HG02884 (cell line): Measurements from ENCODE around the gene CCDC57.
"Not testable (repeated sequence)": the region's sequence is repeated elsewhere in the genome, so short reads cannot be mapped to it uniquely, and the experiment has no call there.

Experiments used
- ATAC-seq: cut with Tn5 transposase; IDR thresholded peaks from one replicate; pipeline ENCODE4 v1.9.1; 2021; ENCODE audit warnings: mild to moderate bottlenecking, moderate library complexity; ENCODE audit not compliant: unreplicated experiment

CCDC57 gene

DNA sequence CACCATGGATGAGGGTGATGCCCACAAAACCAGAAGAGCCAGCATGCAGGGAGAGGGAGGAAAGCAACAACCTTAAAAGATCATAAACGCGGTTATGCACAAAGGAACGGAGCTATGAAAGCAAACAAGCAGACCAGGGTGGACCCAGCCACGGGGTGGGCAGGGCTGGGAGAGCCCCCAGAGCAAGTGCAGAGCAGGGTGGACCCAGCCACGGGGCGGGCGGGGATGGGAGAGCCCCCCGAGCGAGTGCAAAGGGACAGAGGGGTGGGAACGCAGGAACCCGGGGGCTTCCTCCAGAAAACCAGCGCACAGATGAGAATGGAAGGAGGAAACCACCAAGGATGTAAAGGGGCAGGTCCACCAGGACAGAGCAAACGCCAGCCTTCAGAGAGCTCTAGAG lies 33.2 kb downstream of the CCDC57 start:
- ATAC-seq = no peak

DNA sequence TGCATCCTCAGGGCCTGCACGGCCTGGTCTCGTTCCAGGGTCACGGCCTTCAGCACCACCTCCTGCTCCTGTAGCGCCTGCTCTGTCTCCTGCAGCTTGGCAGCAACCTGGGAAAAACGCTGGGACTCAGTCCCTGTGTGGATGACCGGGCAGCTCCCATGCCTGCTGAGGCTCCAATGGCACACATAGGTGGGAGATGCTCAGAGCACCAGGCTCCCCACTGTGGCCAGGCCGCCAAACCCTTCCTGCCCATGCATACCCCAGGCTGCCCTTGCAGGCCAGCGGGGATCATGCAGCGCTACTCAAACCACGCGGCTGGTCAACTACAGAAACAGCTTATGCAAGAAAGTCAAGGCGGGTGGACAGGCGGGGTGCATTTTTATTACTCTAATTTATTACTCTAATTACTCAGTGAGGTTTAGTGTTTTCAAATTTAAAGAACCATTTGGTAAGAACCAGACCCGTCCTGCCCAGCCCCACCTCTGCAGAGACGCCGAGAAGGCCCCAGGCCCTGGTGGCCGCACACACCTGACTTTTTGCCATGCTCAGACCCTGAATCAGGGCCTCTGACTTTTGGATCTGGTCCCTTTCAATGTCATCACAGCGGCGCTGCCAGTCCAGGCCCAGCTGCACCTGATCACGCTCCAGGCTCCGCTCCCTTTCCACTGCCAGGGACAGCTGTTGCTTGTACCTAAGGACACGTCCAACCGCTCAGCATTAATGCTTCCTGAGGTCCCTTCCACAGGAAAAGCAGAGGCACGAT lies 34.0 kb downstream of the CCDC57 start:
- ATAC-seq = no peak

DNA sequence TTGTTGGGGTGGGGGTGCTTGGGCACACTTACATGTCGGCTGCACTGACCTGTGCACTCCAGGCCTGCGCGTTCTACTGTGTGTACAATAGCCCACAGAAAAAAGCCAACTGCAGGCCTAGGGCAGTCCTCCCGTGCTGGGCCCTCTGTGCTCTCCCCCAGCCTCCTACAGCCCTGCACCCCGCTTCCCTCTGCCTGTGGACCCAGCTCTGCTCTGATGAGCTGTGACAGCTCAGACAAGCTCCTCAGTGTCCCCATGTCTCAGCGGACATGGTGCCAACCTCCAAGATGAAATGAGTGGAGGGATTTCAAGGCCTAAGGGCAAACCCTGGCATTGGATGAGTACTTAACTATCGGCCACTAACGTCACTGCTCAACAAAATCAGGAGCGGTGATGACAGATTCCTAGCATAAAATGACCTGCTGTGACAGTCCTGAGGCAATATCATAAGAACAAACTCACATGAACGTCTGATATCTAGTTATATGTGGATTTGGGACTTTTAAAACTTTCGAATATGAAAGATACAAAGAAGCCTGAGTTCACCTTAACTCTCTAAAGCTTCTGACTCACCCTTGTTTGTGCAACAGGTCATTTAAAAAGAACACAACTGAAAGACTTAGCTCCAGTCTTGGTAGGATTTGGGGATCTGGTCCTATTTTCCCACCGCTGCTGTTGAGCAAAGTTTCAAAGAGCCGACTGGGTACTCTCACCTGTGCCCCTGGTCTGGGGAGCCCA lies 34.7 kb downstream of the CCDC57 start:
- no peak for ATAC-seq

DNA sequence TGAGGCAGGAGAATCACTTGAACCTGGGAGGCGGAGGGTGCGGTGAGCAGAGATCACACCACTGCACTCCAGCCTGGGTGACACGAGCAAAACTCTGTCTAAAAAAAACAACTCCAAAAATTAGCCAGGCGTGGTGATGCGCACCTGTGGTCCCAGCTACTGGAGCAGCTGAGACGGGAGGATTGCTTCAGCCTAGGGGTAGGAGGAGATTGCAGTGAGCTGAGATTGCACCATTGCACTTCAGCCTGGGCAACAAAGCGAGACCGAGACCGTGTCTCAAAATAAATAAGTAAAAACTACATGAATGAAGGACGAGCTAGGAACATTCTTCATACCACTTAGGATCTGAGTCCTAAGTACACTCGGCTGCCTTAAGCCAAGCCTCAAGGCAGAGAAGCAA lies 35.4 kb downstream of the CCDC57 start:
- ATAC-seq = no peak

DNA sequence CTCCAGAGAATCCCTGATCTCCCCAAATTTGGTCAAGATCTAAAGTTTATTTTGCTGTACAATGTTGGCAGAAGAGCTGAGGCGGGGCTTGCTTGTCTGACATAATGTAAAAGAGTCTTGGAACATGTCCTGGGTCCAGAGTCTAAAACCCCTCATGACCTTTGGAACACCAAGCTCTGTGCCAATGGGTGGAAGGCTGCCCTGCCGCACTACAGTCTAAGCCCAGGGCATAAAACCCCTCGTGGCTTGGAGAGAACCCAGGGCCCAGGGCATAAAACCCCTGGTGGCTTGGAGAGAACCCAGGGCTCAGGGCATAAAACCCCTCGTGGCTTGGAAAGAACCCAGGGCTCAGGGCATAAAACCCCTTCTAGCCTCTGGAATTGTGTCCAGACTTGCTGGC lies 36.7 kb downstream of the CCDC57 start:
- ATAC-seq = no peak

DNA sequence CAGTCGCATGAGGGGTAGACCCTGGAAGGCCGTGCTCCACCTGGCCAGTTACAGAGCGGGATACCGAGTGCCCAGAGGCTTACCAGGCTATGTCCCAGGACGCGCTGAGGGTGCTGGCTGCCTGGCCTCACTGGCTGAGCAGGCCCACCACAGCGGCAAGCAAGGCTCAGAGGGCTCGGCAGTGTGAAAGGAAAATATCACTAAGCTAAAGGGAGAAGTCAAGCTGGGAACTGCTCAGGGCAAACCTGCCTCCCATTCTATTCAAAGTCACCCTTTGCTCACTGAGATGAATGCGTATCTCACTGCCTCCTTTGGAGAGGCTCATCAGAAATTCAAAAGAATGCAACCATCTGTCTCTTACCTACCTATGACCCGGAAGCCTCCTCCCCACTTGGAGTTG lies 37.4 kb downstream of the CCDC57 start:
- ATAC-seq = no peak

DNA sequence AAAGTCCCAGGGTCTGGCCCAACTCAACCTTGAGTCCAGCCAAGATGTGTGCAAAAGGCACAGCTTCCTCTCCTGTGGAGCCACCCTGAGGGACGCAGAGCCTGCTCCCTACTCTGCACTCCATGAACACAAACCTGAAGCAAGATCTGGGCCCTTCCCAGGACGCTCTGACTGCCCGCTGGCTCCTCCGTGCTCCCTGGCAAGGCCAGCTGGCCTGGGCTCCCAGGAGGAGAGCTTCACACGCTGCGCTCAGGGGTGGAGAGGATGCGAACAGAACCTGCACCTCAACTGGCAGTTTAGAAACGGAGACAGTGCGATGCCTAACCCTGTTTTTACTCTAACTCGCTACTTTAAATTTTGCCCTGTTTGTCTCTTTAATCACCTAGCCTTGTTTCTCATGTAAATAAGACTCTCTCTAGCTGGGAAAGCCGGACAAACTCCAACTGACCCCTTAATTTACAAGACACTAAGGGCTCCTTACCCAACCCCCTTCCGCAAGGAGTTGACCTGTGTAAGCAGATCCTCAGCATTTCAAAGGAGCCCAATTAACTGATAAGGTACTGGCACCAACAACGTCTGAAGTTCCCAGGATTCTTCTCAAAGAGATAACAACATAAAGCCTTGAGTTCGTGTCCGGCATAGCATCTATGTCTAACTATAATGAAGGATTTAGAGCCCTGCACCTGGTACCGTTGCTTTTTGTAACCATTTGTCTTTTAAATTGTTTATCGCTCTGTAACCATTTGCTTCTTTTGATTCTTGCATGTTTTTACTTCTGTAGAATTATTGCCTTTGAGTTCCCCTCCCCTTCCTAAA lies 38.4 kb downstream of the CCDC57 start:
- not testable (repeated sequence) for ATAC-seq

DNA sequence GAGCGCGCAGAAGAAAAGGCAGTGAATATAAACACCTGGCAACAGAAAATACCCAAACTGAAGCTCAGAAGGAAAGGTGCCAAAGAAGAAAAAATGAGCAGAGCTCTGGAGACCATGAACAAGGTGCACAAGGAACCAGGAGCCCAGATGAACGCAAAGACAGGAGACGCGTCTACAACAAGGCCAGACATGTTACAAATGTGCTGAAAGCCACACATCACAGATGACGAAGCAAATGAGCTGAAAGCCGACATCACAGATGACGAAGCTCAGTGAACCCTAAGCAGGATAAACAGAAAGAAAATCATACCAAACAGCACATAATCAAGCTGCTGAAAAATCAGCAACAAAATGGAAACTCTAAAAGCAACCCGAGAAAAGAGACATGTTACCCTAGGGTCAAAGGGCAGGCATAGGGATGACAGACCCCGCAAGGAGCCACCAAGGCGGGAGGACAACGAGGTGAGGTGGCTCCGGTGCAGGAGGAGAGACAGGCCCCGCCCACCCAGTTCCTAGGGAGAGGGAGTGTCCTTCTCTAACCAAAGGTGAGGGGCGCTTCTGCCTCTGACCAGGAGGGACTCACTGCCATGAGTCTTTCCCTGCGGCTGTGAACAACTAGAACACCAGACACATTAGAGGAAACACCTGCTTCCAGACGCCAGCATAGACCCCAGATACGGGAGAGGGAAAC lies 39.1 kb downstream of the CCDC57 start:
- ATAC-seq = no peak

DNA sequence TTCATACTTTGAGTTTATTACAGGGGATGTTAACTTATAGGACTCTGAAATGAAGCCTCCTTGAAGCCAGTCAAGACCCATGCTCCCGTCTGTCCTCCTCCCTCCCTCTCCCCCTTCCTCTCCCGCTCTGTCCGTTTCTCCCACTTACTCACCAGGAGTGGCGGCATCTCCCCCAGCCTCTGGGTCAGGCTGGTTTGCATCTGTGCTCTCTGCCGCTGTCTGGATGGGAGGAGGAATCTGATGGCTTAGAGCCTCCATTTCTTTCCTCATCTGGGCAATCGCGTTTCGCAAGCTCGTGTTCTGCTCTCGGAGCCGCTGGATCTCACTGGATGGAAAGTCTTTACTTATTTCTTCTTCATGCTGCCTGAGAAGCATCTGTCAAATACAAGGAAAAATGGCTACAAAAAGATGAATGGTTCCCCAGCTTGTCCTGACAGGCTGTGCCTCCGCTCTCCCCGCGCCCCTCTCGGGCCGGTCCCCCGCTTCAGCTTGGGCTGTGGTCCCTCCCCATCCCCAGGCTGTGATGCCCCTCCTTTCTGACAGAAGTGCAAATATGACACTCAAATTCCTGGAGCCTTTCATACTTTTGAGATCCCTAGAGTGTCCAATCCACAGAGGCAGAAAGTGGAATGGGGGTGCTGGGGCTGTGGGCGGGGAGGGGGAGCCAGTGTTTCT lies 40.0 kb downstream of the CCDC57 start:
- no peak for ATAC-seq

DNA sequence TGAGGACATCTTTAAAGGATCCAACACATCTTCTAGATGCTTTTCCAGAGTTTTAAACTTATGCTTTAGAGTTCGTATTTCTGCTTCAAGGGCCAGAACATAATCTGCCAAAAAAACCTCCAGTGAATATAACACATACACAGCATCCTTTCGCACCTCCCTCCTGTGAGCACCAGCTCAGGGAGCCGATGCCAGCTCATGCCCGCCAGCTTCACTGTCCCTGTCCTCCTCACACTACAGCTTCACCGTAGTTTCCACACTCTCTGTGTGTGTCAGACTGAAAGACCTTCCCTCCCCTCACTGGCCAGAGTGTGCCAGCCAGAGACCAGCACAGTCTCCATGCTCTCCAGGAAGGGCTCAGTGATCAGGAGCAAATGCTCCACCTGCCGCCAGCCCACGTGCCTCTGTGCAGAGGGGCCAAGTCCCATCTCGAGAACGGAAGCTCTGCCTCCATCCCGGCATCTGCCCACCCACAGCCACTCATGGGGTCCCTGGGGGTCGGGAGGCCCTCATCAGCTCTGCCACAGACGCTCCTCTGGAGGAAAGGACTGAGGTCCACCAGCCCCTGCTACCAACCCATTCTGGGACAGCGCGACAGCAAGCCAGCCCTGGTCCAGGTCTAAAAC lies 40.8 kb downstream of the CCDC57 start:
- no peak for ATAC-seq

DNA sequence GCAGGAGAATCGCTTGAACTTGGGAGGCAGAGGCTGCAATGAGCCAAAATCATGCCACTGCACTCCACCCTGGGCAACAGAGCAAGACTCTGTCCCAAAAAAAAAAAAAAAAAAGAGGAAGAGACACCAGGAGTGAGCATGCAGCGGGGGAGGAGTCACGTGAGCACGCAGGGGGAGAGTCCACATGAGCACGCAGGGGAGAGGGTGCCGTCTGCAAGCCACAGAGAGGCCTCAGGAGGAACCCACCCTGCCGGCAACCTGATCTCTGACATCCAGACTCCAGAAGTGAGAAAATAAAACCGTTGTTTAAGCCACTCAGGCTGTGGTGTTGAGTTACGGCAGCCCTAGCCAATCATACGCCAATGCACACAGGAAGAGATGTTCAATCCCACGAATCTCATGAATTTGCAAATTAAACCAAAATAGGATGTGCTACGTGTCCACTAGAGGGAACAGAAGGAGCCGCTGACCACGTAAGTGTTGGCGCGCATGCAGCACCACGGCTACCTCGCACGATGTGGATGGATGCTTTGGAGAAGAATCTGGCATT lies 42.2 kb downstream of the CCDC57 start:
- no peak for ATAC-seq

DNA sequence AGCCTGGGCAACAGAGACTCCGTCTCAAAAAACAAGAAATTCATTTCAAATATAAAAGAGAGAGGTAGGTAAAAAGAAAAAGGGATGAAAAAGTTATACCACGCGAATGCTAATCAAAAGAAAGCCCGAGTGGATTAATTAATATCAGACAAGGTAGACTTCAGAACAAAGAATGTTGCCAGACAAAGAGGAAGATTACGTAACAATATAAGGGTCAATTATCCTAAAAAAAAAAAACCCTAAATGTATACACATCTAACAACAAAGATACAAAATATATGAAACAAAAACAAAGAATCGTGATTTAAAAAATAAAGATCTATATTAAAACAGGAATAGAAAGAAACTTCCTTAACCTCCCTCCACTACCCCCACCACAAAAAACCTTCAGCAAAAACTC lies 44.1 kb downstream of the CCDC57 start:
- ATAC-seq = no peak

DNA sequence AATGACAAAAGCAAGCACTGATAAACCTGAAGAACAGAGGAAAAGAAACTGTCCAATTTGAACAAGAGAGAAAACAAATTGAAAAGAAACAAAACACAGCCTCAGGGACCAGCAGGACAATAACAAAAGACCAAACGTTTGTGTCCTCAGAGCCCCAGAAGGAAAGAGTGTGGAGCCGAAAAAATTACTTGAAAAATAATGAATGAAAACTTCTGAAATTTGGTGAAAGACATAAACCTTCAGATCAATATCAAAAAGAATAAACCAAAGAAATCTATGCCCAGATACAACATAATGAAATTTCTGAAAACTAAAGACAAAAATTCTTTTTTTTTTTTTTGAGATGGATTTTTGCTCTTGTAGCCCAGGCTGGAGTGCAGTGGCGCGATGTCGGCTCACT lies 45.6 kb downstream of the CCDC57 start:
- no peak for ATAC-seq

DNA sequence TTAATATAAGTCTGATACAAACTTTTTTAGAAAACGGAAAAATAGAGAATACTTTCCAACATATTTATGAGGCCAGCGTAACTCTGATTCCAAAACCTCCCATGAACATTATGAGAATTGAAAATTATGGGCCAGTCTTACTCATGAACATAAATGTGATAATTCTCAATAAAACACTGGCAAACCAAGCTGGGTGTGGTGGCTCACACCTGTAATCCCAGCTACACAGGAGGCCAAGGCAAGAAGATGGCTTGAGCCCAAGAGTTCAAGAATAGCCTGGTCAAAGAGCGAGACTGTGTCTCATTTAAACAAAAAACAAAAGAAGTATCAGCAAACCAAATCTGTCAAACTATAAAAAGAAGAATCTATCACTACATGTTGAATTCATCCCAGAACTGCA lies 47.8 kb downstream of the CCDC57 start:
- no peak for ATAC-seq

DNA sequence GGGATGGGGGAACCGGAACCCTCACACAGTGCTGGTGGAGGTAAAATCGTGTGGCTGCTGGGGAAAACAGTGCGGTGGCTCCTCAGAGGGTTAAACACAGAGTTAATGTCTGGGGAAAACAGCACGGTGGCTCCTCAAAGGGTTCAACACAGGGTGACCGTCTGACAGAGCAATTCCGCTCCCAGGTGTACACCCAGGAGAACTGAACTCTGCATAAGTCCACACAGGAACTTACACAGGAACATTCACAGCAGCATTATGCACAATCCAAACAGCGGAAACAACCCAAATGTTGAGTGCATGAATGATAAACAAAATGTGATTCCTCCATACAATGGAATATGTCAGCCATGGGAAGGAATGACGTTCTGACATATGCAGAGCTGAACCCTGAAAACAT lies 51.4 kb downstream of the CCDC57 start:
- ATAC-seq = no peak

DNA sequence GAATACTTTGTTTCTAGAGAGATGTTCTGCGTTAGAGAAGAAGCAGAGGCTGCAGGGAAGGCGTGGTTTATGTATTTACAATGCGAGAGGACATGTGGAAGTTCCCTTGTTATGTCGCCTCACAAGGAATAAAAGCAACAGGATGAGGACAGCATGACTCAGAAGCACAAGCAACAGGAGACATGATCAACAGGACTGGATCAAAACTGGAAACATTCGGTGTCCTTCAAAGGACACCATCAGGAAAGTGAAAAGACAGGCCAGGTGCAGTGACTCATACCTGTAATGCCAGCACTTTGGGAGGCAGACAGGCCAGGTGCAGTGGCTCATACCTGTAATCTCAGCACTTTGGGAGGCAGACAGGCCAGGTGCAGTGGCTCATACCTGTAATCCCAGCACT lies 52.6 kb downstream of the CCDC57 start:
- no peak for ATAC-seq

DNA sequence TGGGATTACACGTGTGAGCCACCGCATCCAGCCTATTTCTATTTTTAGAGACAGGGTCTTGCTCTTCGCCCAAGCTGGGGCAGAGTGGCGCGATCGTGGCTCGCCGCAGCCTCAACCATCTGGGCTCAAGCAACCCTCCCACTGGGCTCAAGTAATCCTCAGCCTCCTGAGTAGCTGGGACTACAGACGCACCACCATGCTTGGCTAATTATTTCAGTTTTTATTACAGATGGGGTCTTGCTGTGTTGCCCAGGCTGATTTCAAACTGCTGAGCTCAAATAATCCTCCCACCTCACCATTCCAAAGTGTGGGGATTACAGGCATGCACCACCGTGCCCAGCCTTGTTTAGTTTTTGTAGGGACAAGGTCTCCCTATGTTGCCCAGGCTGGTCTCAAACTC lies 53.8 kb downstream of the CCDC57 start:
- ATAC-seq = no peak

DNA sequence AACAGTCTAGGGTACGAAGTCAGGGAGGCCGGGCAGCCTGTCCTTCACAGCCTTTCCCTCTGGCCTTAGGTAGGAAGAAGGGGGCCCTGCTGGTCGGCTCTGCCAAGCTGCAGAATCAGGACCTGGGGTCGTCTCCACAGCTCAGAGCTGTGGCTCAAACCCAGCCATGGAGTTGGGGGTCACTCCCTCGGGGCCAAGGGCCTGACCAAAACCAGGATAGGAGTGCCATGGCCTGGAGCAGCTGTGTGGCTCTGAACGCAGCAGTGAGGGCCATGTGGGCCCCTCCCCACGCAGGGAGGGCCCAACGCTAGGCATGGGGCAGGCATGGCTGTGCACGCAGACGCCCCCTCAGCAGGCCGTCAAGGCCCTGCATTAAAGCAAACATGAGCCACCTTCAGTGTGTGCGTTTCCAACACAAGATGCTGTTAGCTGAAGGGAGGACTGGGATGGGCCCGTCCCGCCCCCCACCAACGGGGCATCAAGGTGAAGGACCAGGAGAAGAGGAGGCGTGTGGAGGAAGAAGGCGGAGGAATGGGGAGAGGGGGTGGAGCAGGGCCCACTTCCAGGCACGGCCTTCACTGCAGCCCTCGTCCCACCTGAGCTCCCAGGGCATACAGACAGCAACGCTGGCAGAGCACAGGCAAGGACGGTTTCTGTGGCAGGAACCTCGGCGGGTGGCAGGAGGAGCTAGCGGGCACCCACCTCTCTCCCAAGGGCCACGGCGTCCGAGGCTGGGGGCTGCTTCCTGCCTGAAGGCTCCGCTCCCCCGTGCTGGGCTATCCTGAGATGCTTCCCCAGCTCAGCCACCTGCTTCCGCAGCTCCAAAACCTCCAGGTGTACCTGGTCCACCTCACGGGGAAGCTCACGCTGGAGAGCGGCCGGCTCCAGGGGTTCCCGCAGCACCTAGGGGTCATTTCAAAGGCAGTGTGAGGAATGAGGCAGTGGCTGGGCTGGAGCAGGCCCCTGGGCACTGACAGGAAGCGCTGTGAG lies 55.3 kb downstream of the CCDC57 start:
- ATAC-seq = no peak
